C4-2B (cell line): ENCODE measurements around the gene FOSB.

Source experiments
- CTCF ChIP-seq: fragments of 450-650 bp; conservative IDR thresholded peaks from 2 replicates; pipeline ENCODE4 v1.5.1; 2017; ENCODE audit warnings: mild to moderate bottlenecking
- ZFX ChIP-seq: fragments of 450-650 bp; IDR thresholded peaks from 2 replicates; pipeline ENCODE4 v1.6.1; 2017

DNA sequence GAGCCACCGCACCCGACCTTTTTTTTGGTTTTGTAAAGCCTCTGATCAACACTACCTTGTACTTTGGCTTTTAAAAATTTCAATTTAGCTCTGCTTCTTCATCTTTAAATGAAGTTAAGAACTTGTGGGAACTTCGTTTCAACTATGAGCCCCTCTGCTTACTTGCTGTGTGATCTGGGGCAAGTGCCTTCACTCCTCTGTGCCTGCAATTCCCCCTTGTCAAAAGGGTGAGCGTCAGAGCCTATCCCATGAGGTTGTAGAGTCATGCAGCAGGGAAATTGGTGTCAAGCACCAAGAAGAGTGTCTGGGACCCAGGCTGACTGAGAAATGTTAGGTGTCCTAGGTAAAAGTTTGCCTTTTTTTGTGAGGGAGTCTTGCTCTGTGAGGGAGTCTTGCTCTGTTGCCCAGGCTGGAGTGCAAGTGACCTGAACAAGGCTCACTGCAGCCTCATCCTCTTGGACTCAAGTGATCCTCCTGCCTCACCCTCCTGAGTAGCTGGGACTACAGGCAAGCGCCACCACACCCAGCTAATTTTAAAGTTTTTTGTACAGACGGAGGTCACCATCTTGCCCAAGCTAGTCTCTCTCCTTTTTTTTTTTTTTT, 45.2 kb downstream of the FOSB start:
- TF ChIP-seq CTCF (no peak), ZFX (no peak)
